Measurements from ENCODE around the gene URB2. TPM values are rescaled to one million over a fixed set of nuclear protein-coding genes. Genes with fewer than 3 reads are reported as not detected.

Gene URB2
- total and polyA plus RNA-seq, 2 of the 13 experiments (the other 11 are each of a cell fraction or from before 2014, with no cell fraction given) = 4.0 to 17.6 TPM

DNA sequence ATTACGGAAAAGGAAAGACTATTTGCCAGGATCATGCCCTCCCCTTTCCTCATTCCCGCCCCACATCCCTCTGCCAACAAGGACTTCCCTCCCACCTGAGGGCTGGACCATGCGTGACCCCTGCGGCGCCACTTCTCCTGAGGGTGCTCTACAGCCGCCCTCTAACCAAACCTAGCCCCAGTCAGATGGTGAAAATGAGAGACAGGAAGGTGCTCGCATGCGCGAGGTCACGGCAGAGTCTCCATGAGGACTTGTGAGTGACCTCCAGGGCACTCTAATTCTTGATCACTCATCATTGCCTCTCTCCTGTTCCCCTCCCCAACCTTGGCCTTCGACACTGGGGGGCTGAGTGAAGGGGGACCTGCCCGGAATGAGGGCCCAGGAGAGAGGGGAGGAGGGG, 32.2 kb upstream of the URB2 start:
- Histone ChIP-seq H3K36me3 (replicated peaks in 1 of 2; ENCODE audit: control insufficient read depth in 1 of 2, insufficient read depth in 2 of 2, low read length in 2 of 2) (peaks cover 3 to 20% of the 10 kb centered on the region in 2 experiments; a peak in 4 of 5 replicates), H3K4me2 (ENCODE audit: low read depth, low read length) (no peak overlapping the region)
- in situ Hi-C loops (cut with HindIII; ENCODE audit: extremely low pct_ligation_motif_present, low pct_unique_long_range_greater_than_20kb) = no loop called here

DNA sequence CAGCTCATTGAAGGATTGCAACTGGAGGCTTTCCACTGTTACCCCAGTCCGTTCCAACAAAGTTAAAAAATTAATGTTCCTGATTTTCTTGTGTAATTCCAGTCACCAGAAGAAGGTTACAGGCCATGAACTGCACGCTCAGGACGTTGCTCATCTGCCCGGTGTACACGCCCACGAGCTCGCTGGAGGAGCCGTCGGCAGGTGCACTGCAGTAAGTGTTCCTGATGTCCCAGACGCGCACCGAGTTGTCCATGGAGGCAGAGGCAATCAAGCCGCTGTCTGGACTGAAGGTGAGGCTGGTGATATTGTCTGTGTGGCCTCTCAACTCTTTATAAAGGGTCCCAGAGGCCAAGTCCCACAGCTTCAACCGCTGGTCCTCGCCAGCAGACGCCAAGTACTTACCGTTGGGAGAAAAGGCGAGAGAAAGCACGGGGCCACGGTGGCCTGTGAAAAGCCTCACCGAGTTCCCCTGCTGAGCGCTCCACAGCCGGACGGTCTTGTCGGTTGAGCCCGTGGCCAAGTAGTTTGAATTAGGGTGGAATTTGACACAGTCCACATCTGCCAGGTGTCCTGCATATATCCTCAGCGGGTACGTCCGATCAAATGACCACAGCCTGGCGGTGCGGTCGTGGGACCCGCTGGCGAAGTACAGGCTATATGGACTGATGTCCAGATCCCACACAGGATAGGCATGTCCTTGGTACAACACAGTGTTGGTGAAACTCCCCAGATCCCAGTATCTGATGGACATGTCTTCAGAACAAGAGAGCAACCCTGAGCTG, 31.6 kb upstream of the URB2 start:
- no peak overlapping the region for H2AFZ ChIP-seq (ENCODE audit: low read length)
- BruUV-seq (replicated peaks) = no TSS peak
- WGBS (ENCODE audit: low lambda C conversion rate) = 94% methylated on average over 26 of the region's 34 CpGs
- H3K4me1 ChIP-seq (ENCODE audit: insufficient read depth, low read length) = no peaks in the 10 kb centered on the region
- H3K9ac ChIP-seq (ENCODE audit: insufficient read depth, low read depth, low read length) = no peak overlapping the region
- in situ Hi-C loops (cut with HindIII; ENCODE audit: extremely low pct_ligation_motif_present, low pct_unique_long_range_greater_than_20kb) = no loop called here
- DNase-seq (ENCODE audit: low spot score) (no peak), ATAC-seq (no peak), FAIRE-seq (no peak)
- ChIA-PET CTCF (ENCODE audit: low intra/inter-chr PET ratio, low total read pairs) (no interaction called here), POLR2A (no interaction called here)
- no peaks in the 10 kb centered on the region for H3K79me2 ChIP-seq (ENCODE audit: insufficient read depth, low read length)
- H3K4me3 ChIP-seq (replicated peaks in 1 of 3; ENCODE audit: insufficient read depth in 1 of 3, low read depth in 2 of 3, low read length in 3 of 3) = no peak overlapping the region
- intact Hi-C loops (cut with micrococcal nuclease; ENCODE audit: unreplicated experiment) = no loop called here
- H3K36me3 ChIP-seq (replicated peaks in 1 of 2; ENCODE audit: control insufficient read depth in 1 of 2, insufficient read depth in 2 of 2, low read length in 2 of 2) = peaks cover 3 to 20% of the 10 kb centered on the region in 2 experiments; a peak in 4 of 5 replicates
- no peak overlapping the region for H3K27ac ChIP-seq (ENCODE audit: extremely low read length, insufficient read depth, low read length)
- no peak overlapping the region for H3K4me2 ChIP-seq (ENCODE audit: low read depth, low read length)
- H4K20me1 ChIP-seq (ENCODE audit: insufficient read depth, low read length) = no peaks in the 10 kb centered on the region
- H3K27me3 ChIP-seq (ENCODE audit: control insufficient read depth in 1 of 2, insufficient read depth in 2 of 2, low read length in 2 of 2) = no peaks in the 10 kb centered on the region
- no peaks in the 10 kb centered on the region for H3K9me3 ChIP-seq (ENCODE audit: low read length)
- TF ChIP-seq, protein P1, sequence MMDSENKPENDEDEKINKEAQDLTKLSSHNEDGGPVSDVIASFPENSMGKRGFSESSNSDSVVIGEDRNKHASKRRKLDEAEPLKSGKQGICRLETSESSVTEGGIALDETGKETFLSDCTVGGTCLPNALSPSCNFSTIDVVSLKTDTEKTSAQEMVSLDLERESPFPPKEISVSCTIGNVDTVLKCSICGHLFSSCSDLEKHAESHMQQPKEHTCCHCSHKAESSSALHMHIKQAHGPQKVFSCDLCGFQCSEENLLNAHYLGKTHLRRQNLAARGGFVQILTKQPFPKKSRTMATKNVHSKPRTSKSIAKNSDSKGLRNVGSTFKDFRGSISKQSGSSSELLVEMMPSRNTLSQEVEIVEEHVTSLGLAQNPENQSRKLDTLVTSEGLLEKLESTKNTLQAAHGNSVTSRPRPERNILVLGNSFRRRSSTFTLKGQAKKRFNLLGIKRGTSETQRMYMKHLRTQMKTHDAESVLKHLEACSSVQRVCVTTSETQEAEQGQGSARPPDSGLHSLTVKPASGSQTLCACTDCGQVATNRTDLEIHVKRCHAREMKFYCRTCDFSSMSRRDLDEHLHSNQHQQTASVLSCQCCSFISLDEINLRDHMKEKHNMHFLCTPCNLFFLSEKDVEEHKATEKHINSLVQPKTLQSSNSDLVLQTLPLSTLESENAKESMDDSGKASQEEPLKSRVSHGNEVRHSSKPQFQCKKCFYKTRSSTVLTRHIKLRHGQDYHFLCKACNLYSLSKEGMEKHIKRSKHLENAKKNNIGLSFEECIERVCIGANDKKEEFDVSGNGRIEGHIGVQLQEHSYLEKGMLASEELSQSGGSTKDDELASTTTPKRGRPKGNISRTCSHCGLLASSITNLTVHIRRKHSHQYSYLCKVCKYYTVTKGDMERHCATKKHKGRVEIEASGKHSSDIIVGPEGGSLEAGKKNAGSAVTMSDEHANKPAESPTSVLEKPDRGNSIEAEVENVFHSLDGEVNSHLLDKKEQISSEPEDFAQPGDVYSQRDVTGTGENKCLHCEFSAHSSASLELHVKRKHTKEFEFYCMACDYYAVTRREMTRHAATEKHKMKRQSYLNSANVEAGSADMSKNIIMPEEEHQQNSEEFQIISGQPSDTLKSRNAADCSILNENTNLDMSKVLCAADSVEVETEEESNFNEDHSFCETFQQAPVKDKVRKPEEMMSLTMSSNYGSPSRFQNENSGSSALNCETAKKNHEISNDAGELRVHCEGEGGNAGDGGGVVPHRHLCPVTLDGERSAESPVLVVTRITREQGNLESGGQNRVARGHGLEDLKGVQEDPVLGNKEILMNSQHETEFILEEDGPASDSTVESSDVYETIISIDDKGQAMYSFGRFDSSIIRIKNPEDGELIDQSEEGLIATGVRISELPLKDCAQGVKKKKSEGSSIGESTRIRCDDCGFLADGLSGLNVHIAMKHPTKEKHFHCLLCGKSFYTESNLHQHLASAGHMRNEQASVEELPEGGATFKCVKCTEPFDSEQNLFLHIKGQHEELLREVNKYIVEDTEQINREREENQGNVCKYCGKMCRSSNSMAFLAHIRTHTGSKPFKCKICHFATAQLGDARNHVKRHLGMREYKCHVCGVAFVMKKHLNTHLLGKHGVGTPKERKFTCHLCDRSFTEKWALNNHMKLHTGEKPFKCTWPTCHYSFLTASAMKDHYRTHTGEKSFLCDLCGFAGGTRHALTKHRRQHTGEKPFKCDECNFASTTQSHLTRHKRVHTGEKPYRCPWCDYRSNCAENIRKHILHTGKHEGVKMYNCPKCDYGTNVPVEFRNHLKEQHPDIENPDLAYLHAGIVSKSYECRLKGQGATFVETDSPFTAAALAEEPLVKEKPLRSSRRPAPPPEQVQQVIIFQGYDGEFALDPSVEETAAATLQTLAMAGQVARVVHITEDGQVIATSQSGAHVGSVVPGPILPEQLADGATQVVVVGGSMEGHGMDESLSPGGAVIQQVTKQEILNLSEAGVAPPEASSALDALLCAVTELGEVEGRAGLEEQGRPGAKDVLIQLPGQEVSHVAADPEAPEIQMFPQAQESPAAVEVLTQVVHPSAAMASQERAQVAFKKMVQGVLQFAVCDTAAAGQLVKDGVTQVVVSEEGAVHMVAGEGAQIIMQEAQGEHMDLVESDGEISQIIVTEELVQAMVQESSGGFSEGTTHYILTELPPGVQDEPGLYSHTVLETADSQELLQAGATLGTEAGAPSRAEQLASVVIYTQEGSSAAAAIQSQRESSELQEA (CRISPR knock-in tag; IDR thresholded peaks at IDR 0.05; ENCODE audit: not compliant biosample characterization) = no peak
- TF ChIP-seq POLR2AphosphoS2 (IDR thresholded peaks at IDR 0.05; ENCODE audit: low read depth, low read length) (no peak), ZNF264 (CRISPR knock-in tag; IDR thresholded peaks at IDR 0.05) (no peak), JUND (CRISPR knock-in tag; IDR thresholded peaks at IDR 0.05) (no peak)
- TF ChIP-seq, protein P2, sequence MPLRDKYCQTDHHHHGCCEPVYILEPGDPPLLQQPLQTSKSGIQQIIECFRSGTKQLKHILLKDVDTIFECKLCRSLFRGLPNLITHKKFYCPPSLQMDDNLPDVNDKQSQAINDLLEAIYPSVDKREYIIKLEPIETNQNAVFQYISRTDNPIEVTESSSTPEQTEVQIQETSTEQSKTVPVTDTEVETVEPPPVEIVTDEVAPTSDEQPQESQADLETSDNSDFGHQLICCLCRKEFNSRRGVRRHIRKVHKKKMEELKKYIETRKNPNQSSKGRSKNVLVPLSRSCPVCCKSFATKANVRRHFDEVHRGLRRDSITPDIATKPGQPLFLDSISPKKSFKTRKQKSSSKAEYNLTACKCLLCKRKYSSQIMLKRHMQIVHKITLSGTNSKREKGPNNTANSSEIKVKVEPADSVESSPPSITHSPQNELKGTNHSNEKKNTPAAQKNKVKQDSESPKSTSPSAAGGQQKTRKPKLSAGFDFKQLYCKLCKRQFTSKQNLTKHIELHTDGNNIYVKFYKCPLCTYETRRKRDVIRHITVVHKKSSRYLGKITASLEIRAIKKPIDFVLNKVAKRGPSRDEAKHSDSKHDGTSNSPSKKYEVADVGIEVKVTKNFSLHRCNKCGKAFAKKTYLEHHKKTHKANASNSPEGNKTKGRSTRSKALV (CRISPR knock-in tag; IDR thresholded peaks at IDR 0.05) = no peak

More for the DNA sequence above, 32.2 kb upstream of the URB2 start:
- BruUV-seq (replicated peaks) = no TSS peak
- Histone ChIP-seq H3K4me1 (ENCODE audit: insufficient read depth, low read length) (no peaks in the 10 kb centered on the region), H3K27me3 (ENCODE audit: control insufficient read depth in 1 of 2, insufficient read depth in 2 of 2, low read length in 2 of 2) (no peaks in the 10 kb centered on the region; a peak in 1 of 5 replicates), H3K9me3 (ENCODE audit: low read length) (no peaks in the 10 kb centered on the region), H3K9ac (ENCODE audit: insufficient read depth, low read depth, low read length) (no peak overlapping the region), H3K27ac (ENCODE audit: extremely low read length, insufficient read depth, low read length) (no peak overlapping the region), H3K4me3 (replicated peaks in 1 of 3; ENCODE audit: insufficient read depth in 1 of 3, low read depth in 2 of 3, low read length in 3 of 3) (no peak overlapping the region), H3K79me2 (ENCODE audit: insufficient read depth, low read length) (no peaks in the 10 kb centered on the region), H2AFZ (ENCODE audit: low read length) (no peak overlapping the region), H4K20me1 (ENCODE audit: insufficient read depth, low read length) (no peaks in the 10 kb centered on the region)
- TF ChIP-seq ZNF607 (CRISPR knock-in tag; IDR thresholded peaks at IDR 0.05; ENCODE audit: borderline replicate concordance) = no peak
- TF ChIP-seq EEA1 (CRISPR knock-in tag; IDR thresholded peaks at IDR 0.05; ENCODE audit: borderline replicate concordance) = no peak
- 78% methylated on average over 10 of the region's 12 CpGs for WGBS (ENCODE audit: low lambda C conversion rate)
- no peak for DNase-seq (ENCODE audit: low spot score)
- ChIA-PET CTCF (ENCODE audit: low intra/inter-chr PET ratio, low total read pairs) (no interaction called here), POLR2A (no interaction called here)
- intact Hi-C loops (cut with micrococcal nuclease; ENCODE audit: unreplicated experiment) = no loop called here
- no peak for ATAC-seq
- FAIRE-seq = no peak
